OCI-LY3 (cell line): ENCODE data around the gene MTCL1.

Experiments used
- H2AFZ ChIP-seq: fragments of 200-600, 300-600 bp; shearing (Covaris generic); 2 replicates; pipeline ENCODE4 v1.6.0; 2014; ENCODE audit warnings: antibody characterized with exemption, low read depth, low read length
- H3K27ac ChIP-seq: fragments of 200-600, 300-600 bp; sonication (generic); 2 replicates; pipeline ENCODE4 v1.5.1; 2014; ENCODE audit warnings: mild to moderate bottlenecking, low read length, moderate library complexity, mixed read lengths
- H3K27me3 ChIP-seq: fragments of 200-600, 300-600 bp; sonication (generic); 2 replicates; pipeline ENCODE4 v1.6.1; 2014; ENCODE audit warnings: low read depth, low read length, mixed read lengths
- H3K36me3 ChIP-seq: fragments of 200-600, 300-600 bp; sonication (generic); replicated peaks from 2 replicates; pipeline ENCODE3; 2014; ENCODE audit warnings: low read depth, low read length, mixed read lengths
- H3K4me1 ChIP-seq: fragments of 300-600, 200-600 bp; sonication (generic); 2 replicates; pipeline ENCODE4 v1.6.1; 2014; ENCODE audit warnings: low read length, mixed read lengths
- H3K4me2 ChIP-seq: fragments of 200-600, 300-600 bp; sonication (generic); 2 replicates; pipeline ENCODE4 v1.6.1; 2014; ENCODE audit warnings: low read length, mixed read lengths
- H3K4me3 ChIP-seq: fragments of 300-600, 200-600 bp; sonication (generic); 2 replicates; pipeline ENCODE4 v1.5.1; 2014; ENCODE audit warnings: antibody characterized with exemption, mild to moderate bottlenecking, low read length, moderate library complexity
- H3K79me2 ChIP-seq: fragments of 300-600, 200-600 bp; shearing (Covaris generic); 2 replicates; pipeline ENCODE4 v1.6.1; 2014; ENCODE audit warnings: mild to moderate bottlenecking, low read length, mixed read lengths
- H3K9ac ChIP-seq: fragments of 300-600, 200-600 bp; shearing (Covaris generic); 2 replicates; pipeline ENCODE4 v1.6.0; 2014; ENCODE audit warnings: mild to moderate bottlenecking, low read length, moderate library complexity
- H3K9me3 ChIP-seq: fragments of 200-600, 300-600 bp; shearing (Covaris generic); 2 replicates; pipeline ENCODE4 v1.6.1; 2014; ENCODE audit warnings: low read length, mixed read lengths; ENCODE audit not compliant: insufficient read depth
- H4K20me1 ChIP-seq: fragments of 200-600, 300-600 bp; sonication (generic); 2 replicates; pipeline ENCODE4 v1.6.1; 2016; ENCODE audit warnings: low read length, mixed read lengths; ENCODE audit not compliant: insufficient read depth
- EZH2phosphoT487 ChIP-seq: fragments of 200-600 bp; shearing (Covaris generic); IDR thresholded peaks from 2 replicates; pipeline ENCODE4 v1.6.1; 2018; ENCODE audit warnings: antibody characterized with exemption, mixed run types, low read depth
- TF ChIP-seq, protein P1 (sequence below): fragments of 200-600, 300-600 bp; sonication (generic); IDR thresholded peaks from 2 replicates; pipeline ENCODE4 v1.5.1; 2014; ENCODE audit warnings: antibody characterized with exemption, low read length, low read depth

The MTCL1 gene

GRCh38 chr18:8783335-8783993 is 78.1 kb downstream of the MTCL1 start:
- Histone ChIP-seq H3K9me3 (no peaks in the 10 kb centered on the region), H3K4me3 (no peak overlapping the region), H3K36me3 (peaks cover 12% of the 10 kb centered on the region), H4K20me1 (no peaks in the 10 kb centered on the region), H3K27ac (no peak overlapping the region), H3K4me2 (no peak overlapping the region), H3K9ac (no peak overlapping the region), H3K27me3 (no peaks in the 10 kb centered on the region), H2AFZ (no peak overlapping the region), H3K79me2 (no peaks in the 10 kb centered on the region), H3K4me1 (peaks cover 12% of the 10 kb centered on the region)
- no peak for TF ChIP-seq EZH2phosphoT487
- TF ChIP-seq, protein P1, sequence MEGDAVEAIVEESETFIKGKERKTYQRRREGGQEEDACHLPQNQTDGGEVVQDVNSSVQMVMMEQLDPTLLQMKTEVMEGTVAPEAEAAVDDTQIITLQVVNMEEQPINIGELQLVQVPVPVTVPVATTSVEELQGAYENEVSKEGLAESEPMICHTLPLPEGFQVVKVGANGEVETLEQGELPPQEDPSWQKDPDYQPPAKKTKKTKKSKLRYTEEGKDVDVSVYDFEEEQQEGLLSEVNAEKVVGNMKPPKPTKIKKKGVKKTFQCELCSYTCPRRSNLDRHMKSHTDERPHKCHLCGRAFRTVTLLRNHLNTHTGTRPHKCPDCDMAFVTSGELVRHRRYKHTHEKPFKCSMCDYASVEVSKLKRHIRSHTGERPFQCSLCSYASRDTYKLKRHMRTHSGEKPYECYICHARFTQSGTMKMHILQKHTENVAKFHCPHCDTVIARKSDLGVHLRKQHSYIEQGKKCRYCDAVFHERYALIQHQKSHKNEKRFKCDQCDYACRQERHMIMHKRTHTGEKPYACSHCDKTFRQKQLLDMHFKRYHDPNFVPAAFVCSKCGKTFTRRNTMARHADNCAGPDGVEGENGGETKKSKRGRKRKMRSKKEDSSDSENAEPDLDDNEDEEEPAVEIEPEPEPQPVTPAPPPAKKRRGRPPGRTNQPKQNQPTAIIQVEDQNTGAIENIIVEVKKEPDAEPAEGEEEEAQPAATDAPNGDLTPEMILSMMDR: no peak

- H3K4me2 ChIP-seq: no peak overlapping the region
- no peaks in the 10 kb centered on the region for H3K9me3 ChIP-seq
- no peak overlapping the region for H3K9ac ChIP-seq
- peaks cover 12% of the 10 kb centered on the region for H3K4me1 ChIP-seq
- H3K4me3 ChIP-seq: no peak overlapping the region
- TF ChIP-seq, protein P1: no peak
- no peak for TF ChIP-seq EZH2phosphoT487
- H2AFZ ChIP-seq: no peak overlapping the region
- H3K79me2 ChIP-seq: no peaks in the 10 kb centered on the region
- H3K27me3 ChIP-seq: no peaks in the 10 kb centered on the region
- H4K20me1 ChIP-seq: no peaks in the 10 kb centered on the region
- peaks cover 16% of the 10 kb centered on the region for H3K36me3 ChIP-seq
- H3K27ac ChIP-seq: no peak overlapping the region
These were observed 78.7 kb downstream of the MTCL1 start for GRCh38 chr18:8783994-8784530.

DNA sequence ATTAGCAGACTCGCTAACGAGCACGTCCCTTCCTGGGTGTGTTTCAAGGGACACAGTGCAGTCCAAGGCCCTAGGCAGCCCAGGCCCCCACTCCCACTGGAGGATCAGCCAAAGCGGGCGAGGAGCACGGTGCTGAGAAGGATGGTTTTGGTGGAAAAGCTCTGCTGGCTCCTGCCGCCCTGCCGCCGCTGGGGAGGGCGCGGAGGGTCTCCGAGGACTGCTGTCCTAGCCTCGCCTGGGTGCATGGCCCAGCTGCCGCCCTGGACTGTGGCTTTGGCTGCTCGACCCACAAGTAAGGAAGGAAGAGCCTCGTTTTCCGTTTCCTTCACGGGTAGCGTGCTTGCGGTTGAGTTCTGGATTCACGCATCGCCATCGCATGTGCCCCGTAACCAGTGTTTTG is 79.9 kb downstream of the MTCL1 start:
- peaks cover 16% of the 10 kb centered on the region for H3K36me3 ChIP-seq
- no peaks in the 10 kb centered on the region for H3K79me2 ChIP-seq
- H3K27ac ChIP-seq: no peak overlapping the region
- H3K9ac ChIP-seq: no peak overlapping the region
- no peak overlapping the region for H3K4me3 ChIP-seq
- no peaks in the 10 kb centered on the region for H3K9me3 ChIP-seq
- H3K27me3 ChIP-seq: no peaks in the 10 kb centered on the region
- no peak overlapping the region for H3K4me2 ChIP-seq
- no peaks in the 10 kb centered on the region for H4K20me1 ChIP-seq
- H2AFZ ChIP-seq: no peak overlapping the region
- peaks cover 12% of the 10 kb centered on the region for H3K4me1 ChIP-seq
- no peak for TF ChIP-seq EZH2phosphoT487

GRCh38 chr18:8785855-8786482 is 80.6 kb downstream of the MTCL1 start:
- H3K4me3 ChIP-seq: no peak overlapping the region
- H3K4me2 ChIP-seq: peak overlapping the region; percentile 52
- H3K27me3 ChIP-seq: no peaks in the 10 kb centered on the region
- no peak for TF ChIP-seq EZH2phosphoT487
- TF ChIP-seq, protein P1: no peak
- no peaks in the 10 kb centered on the region for H3K79me2 ChIP-seq
- no peaks in the 10 kb centered on the region for H4K20me1 ChIP-seq
- H3K27ac ChIP-seq: peak overlapping the region; percentile 17; the same call in 1 of the 2 replicates
- no peaks in the 10 kb centered on the region for H3K9me3 ChIP-seq
- peaks cover 16% of the 10 kb centered on the region for H3K36me3 ChIP-seq
- no peak overlapping the region for H3K9ac ChIP-seq
- H3K4me1 ChIP-seq: peaks cover 12% of the 10 kb centered on the region
- no peak overlapping the region for H2AFZ ChIP-seq
